Kidney (tissue), 14 donors: ENCODE data around the gene PARVG. TPM values are rescaled to one million over a fixed set of nuclear protein-coding genes. Genes with fewer than 3 reads are reported as not detected.

Experiments
- DNase-seq, 5 donors: peaks; one replicate each; pipeline ENCODE4 v3.0.0-alpha.2; 2013 to 2020
- FAIRE-seq: peaks from 2 replicates; lab custom pipeline; 2012; peaks lifted over from hg19 to GRCh38; lab: Jason Lieb, UNC
- H3K27ac ChIP-seq, 2 donors: one replicate each; pipeline ENCODE4 v1.7.0; 2013; ENCODE audit warnings: low read depth in 2 of 2, low read length in 2 of 2, inconsistent platforms in 1 of 2
- H3K27me3 ChIP-seq: one replicate; pipeline ENCODE4 v1.7.1; 2013; ENCODE audit warnings: low read length, inconsistent platforms; ENCODE audit not compliant: control insufficient read depth, insufficient read depth
- H3K36me3 ChIP-seq, 3 donors: one replicate each; pipeline versions ENCODE4 v1.7.0 to v1.7.1; 2013; ENCODE audit warnings: low read length in 3 of 3, control low read depth in 1 of 3, inconsistent platforms in 1 of 3; ENCODE audit not compliant: insufficient read depth in 3 of 3, control insufficient read depth in 2 of 3
- H3K4me1 ChIP-seq, 3 donors: one replicate each; pipeline versions ENCODE4 v1.7.0 to v1.7.1; 2013; ENCODE audit warnings: low read length in 3 of 3, inconsistent platforms in 1 of 3, low read depth in 1 of 3; ENCODE audit not compliant: control insufficient read depth in 2 of 3, insufficient read depth in 2 of 3
- H3K4me3 ChIP-seq, 3 donors: one replicate each; pipeline versions ENCODE4 v1.7.0 to v1.8.1; 2013; ENCODE audit warnings: low read length in 3 of 3, control low read depth in 1 of 3, inconsistent platforms in 1 of 3
- H3K9ac ChIP-seq, 3 donors: one replicate each; pipeline versions ENCODE4 v1.7.0 to v1.7.1; 2013; ENCODE audit warnings: low read length in 3 of 3, control low read depth in 1 of 3, inconsistent platforms in 1 of 3
- H3K9me3 ChIP-seq, 3 donors: one replicate each; pipeline versions ENCODE4 v1.7.0 to v1.7.1; 2013; ENCODE audit warnings: low read length in 3 of 3, control low read depth in 1 of 3, inconsistent platforms in 1 of 3; ENCODE audit not compliant: control insufficient read depth in 2 of 3, insufficient read depth in 1 of 3
- intact Hi-C: fragments of 100-400 bp; cut with DNase I; formaldehyde crosslinking; loops from one replicate; pipeline ENCODE4 v1.11.1; 2022
- polyA plus RNA-seq: library from polyadenylated mRNA; stranded (reverse); fragments of 350-450 nt; fragmentation: Illumina TruSeq; extraction: RNeasy Lipid Tissue Mini Kit (QIAGEN cat#74804); gene quantifications from one replicate; pipeline ENCODE4 v1.2.3, GENCODE V29; 2014; ENCODE audit warnings: low read depth, low replicate concordance; ENCODE audit not compliant: insufficient read depth
- total RNA-seq: library from RNA; stranded (reverse); fragmentation: NEBNext Ultra II Directional; extraction: Animal tissue kit (Norgen Biotek cat#: 25700); gene quantifications from one replicate; pipeline ENCODE4 v1.2.1, GENCODE V29; 2021
- TF ChIP-seq, protein P1 (sequence below): IDR thresholded peaks from 3 replicates; pipeline ENCODE4 v1.5.1; 2012; ENCODE audit warnings: mild to moderate bottlenecking, moderate library complexity, borderline replicate concordance; ENCODE audit not compliant: insufficient read depth; ENCODE audit errors: extremely low read depth
- donor health status: control.
- donor health status: control.
- donor health status: control.
- donor health status: control.
- donor health status: control.
- donor health status: DM: yes; HTN: yes; CAD: no.
- donor health status: Normal renal cell carcinoma (clear cell type).

Gene PARVG
- total and polyA plus RNA-seq, 2 donors from 2014 or later: 2.5 to 20.9 TPM

DNA sequence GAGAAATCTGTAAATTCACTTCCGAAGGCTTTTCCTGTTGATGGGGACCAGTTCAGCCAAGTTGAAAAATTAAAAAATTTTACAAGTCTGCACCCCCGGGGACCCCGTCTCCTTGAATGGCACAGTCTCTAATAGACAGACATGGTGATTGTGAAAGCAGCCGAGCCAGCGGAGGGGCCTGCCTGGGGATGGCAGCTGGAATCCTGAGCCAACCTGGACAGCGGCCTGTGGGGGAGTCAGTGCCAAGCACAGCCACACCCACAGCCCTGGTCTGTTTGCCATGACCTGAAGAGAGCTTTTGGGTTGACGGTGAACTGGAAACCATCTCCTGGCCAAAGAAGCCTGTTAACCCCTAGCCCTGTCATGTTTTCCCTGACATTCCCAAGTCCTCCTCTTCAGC lies 64.7 kb downstream of the PARVG start:
- Histone ChIP-seq H3K9ac (no peak overlapping the region), H3K36me3 (no peaks in the 10 kb centered on the region), H3K4me1 (no peaks in the 10 kb centered on the region), H3K27me3 (no peaks in the 10 kb centered on the region), H3K27ac (no peak overlapping the region), H3K4me3 (no peak overlapping the region), H3K9me3 (peaks cover 0 to 3% (median 0%) of the 10 kb centered on the region in 3 donors)
- intact Hi-C loops: no loop called here
- DNase-seq (no peak), FAIRE-seq (no peak)
- TF ChIP-seq, protein P1, sequence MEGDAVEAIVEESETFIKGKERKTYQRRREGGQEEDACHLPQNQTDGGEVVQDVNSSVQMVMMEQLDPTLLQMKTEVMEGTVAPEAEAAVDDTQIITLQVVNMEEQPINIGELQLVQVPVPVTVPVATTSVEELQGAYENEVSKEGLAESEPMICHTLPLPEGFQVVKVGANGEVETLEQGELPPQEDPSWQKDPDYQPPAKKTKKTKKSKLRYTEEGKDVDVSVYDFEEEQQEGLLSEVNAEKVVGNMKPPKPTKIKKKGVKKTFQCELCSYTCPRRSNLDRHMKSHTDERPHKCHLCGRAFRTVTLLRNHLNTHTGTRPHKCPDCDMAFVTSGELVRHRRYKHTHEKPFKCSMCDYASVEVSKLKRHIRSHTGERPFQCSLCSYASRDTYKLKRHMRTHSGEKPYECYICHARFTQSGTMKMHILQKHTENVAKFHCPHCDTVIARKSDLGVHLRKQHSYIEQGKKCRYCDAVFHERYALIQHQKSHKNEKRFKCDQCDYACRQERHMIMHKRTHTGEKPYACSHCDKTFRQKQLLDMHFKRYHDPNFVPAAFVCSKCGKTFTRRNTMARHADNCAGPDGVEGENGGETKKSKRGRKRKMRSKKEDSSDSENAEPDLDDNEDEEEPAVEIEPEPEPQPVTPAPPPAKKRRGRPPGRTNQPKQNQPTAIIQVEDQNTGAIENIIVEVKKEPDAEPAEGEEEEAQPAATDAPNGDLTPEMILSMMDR: no peak

DNA sequence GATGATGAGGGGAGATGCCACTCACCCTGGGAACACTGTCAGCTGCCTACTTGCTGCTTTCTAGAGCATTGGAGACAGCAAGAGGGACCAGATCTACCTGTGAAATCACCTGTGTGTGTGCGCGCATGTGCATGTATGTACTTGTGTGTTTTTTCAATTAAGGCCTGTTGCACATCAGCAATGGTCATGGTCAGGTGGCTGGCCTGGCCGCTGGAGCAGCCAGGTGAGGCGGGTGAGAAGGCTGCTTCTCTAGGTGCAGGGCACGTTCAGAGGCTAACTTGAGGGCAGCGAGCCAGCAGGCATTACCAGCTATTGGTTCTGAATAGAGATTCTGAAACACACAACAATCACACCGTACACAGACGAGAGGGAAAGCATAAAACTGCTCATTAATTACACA lies 65.1 kb downstream of the PARVG start:
- TF ChIP-seq, protein P1: no peak
- FAIRE-seq (no peak), DNase-seq (peak in 1 of 5 donors; percentile 24)
- peaks cover 0 to 3% (median 0%) of the 10 kb centered on the region in 3 donors for H3K9me3 ChIP-seq
- no peak overlapping the region for H3K9ac ChIP-seq
- no peaks in the 10 kb centered on the region for H3K36me3 ChIP-seq
- no peak overlapping the region for H3K27ac ChIP-seq
- H3K4me1 ChIP-seq: no peaks in the 10 kb centered on the region
- H3K27me3 ChIP-seq: no peaks in the 10 kb centered on the region
- intact Hi-C loops: no loop called here
- H3K4me3 ChIP-seq: no peak overlapping the region

DNA sequence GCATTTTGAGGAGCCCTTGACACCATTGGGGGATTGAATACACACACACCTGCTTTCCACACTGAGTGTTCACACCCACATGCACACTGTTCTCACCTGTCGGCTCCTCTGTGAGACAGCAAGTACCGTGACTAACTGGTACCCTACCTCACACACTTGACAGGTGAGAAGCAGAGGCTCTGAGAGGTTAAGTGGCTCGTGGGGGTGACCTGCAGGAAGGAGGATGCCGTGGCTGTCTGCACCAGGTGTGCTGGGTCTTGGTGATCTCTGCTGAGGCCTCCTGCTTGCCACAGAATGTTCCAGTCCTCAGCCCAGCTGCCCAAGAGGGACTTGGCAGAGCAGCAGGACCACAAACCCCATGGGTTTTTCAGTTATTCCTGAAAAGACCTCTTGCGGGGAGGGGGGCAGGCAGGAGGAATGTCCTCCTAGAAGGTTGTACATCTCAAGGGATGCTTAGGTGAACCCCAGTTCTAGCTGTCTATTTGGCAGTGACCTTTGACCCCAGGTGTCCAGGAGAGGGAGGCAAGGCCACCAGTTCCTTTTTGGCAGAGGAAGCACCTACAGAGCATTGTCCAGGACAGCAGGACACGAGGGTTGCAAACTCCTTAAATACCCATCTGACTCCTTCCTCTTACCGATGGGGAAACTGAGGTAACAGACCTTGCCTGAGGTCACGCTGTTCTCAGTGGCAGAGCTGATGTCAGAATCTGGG lies 66.0 kb downstream of the PARVG start:
- intact Hi-C loops: no loop called here

More for the DNA sequence above, 66.0 kb downstream of the PARVG start:
- TF ChIP-seq, protein P1: no peak
- no peaks in the 10 kb centered on the region for H3K27me3 ChIP-seq
- H3K36me3 ChIP-seq: no peaks in the 10 kb centered on the region
- H3K4me3 ChIP-seq: no peak overlapping the region
- H3K27ac ChIP-seq: no peak overlapping the region
- no peak overlapping the region for H3K9ac ChIP-seq
- H3K9me3 ChIP-seq: peaks cover 0 to 3% (median 0%) of the 10 kb centered on the region in 3 donors
- H3K4me1 ChIP-seq: no peaks in the 10 kb centered on the region
- DNase-seq (no peak), FAIRE-seq (no peak)
